ENCODE results near the gene C10orf120. TPM values are rescaled to one million over a fixed set of nuclear protein-coding genes. Genes with fewer than 3 reads are reported as not detected.

The C10orf120 gene
- total RNA-seq, 1 experiment from 2014 or later, result not detected

Other genes starting within 250 kb of the C10orf120 start
- gene ARMS2, start 245.2 kb downstream of the C10orf120 start, total RNA-seq (2014; rRNA removed; shearing (Covaris generic); ENCODE audit: low replicate concordance), result not detected in 2 replicates
- not detected in 2 replicates for gene HTRA1, start 238.3 kb downstream of the C10orf120 start, total RNA-seq (2014; rRNA removed; shearing (Covaris generic); ENCODE audit: low replicate concordance)
- not detected in 2 replicates for gene DMBT1, start 139.1 kb downstream of the C10orf120 start, total RNA-seq (2014; rRNA removed; shearing (Covaris generic); ENCODE audit: low replicate concordance)
- 1.1 and 1.2 TPM in 2 replicates for gene CUZD1, start 146.0 kb upstream of the C10orf120 start, total RNA-seq (2014; rRNA removed; shearing (Covaris generic); ENCODE audit: low replicate concordance)
- 11.6 and 16.3 TPM in 2 replicates for gene FAM24B, start 179.7 kb upstream of the C10orf120 start, total RNA-seq (2014; rRNA removed; shearing (Covaris generic); ENCODE audit: low replicate concordance)
- gene FAM24A, start 210.8 kb upstream of the C10orf120 start, total RNA-seq (2014; rRNA removed; shearing (Covaris generic); ENCODE audit: low replicate concordance), result not detected in 2 replicates